Adrenal gland (tissue), 5 donors: ENCODE data around the gene API5.

ENCODE experiments used
- POLR2A ChIP-seq, 2 donors: fragments of 450-650 bp; IDR thresholded peaks; one replicate each; pipeline ENCODE4 v1.6.1; 2017; ENCODE audit warnings: antibody characterized with exemption in 2 of 2, mild to moderate bottlenecking in 2 of 2, moderate library complexity in 1 of 2
- TF ChIP-seq, protein P1 (sequence below), 6 experiments: fragments of 450-650 bp in 4 of 6; fragments of 200-600 bp in 2 of 6; sonication (generic) in 1 of 6; IDR thresholded peaks; 1 replicate in 5 of 6; 2 replicates in 1 of 6; pipeline versions ENCODE4 v1.5.1 to v1.8.0; 2016 to 2021; ENCODE audit warnings: antibody characterized with exemption in 6 of 6, mild to moderate bottlenecking in 2 of 6, moderate library complexity in 1 of 6
- donor health status: DM: no; HTN: no; CAD: no.

GRCh38 chr11:43316451-43316850, 4.7 kb downstream of the API5 start:
- TF ChIP-seq POLR2A (IDR thresholded peaks at IDR 0.05) = no peak
- TF ChIP-seq, protein P1, sequence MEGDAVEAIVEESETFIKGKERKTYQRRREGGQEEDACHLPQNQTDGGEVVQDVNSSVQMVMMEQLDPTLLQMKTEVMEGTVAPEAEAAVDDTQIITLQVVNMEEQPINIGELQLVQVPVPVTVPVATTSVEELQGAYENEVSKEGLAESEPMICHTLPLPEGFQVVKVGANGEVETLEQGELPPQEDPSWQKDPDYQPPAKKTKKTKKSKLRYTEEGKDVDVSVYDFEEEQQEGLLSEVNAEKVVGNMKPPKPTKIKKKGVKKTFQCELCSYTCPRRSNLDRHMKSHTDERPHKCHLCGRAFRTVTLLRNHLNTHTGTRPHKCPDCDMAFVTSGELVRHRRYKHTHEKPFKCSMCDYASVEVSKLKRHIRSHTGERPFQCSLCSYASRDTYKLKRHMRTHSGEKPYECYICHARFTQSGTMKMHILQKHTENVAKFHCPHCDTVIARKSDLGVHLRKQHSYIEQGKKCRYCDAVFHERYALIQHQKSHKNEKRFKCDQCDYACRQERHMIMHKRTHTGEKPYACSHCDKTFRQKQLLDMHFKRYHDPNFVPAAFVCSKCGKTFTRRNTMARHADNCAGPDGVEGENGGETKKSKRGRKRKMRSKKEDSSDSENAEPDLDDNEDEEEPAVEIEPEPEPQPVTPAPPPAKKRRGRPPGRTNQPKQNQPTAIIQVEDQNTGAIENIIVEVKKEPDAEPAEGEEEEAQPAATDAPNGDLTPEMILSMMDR (IDR thresholded peaks at IDR 0.05) = no peak
